ENCODE results near the gene RUNX1.

RUNX1 gene

GRCh38 chr21:34939673-34940331 is 109.3 kb downstream of the RUNX1 start:
- no peak for DNase-seq

GRCh38 chr21:34938089-34938764 is 110.9 kb downstream of the RUNX1 start:
- no peak for DNase-seq

- DNase-seq: no peak
These were observed 112.1 kb downstream of the RUNX1 start for GRCh38 chr21:34936883-34937563.

GRCh38 chr21:34936371-34936789 is 112.7 kb downstream of the RUNX1 start:
- no peak for DNase-seq

- no peak for DNase-seq
These were observed 113.2 kb downstream of the RUNX1 start for GRCh38 chr21:34935898-34936297.

- no peak for DNase-seq
These were observed 113.7 kb downstream of the RUNX1 start for GRCh38 chr21:34935452-34935851.

GRCh38 chr21:34934350-34934749 is 114.8 kb downstream of the RUNX1 start:
- DNase-seq: no peak

- no peak for DNase-seq
These were observed 115.3 kb downstream of the RUNX1 start for GRCh38 chr21:34933609-34934335.

GRCh38 chr21:34932233-34932632 is 116.9 kb downstream of the RUNX1 start:
- no peak for DNase-seq

GRCh38 chr21:34930971-34931370 is 118.1 kb downstream of the RUNX1 start:
- DNase-seq: no peak

- DNase-seq: no peak
These were observed 120.5 kb downstream of the RUNX1 start for GRCh38 chr21:34928637-34929036.

- DNase-seq: no peak
These were observed 121.1 kb downstream of the RUNX1 start for GRCh38 chr21:34927992-34928391.

- no peak for DNase-seq
These were observed 122.2 kb downstream of the RUNX1 start for GRCh38 chr21:34926803-34927467.

GRCh38 chr21:34925597-34925996 is 123.5 kb downstream of the RUNX1 start:
- no peak for DNase-seq

- DNase-seq: no peak
These were observed 124.2 kb downstream of the RUNX1 start for GRCh38 chr21:34924771-34925419.

GRCh38 chr21:34924194-34924593 is 124.9 kb downstream of the RUNX1 start:
- DNase-seq: no peak

GRCh38 chr21:34923626-34924025 is 125.5 kb downstream of the RUNX1 start:
- no peak for DNase-seq

- DNase-seq: no peak
These were observed 125.9 kb downstream of the RUNX1 start for GRCh38 chr21:34923202-34923601.

GRCh38 chr21:34922479-34922878 is 126.6 kb downstream of the RUNX1 start:
- DNase-seq: no peak

- DNase-seq: no peak
These were observed 128.0 kb downstream of the RUNX1 start for GRCh38 chr21:34921151-34921550.

GRCh38 chr21:34919406-34919805 is 129.7 kb downstream of the RUNX1 start:
- no peak for DNase-seq

- DNase-seq: no peak
These were observed 132.7 kb downstream of the RUNX1 start for GRCh38 chr21:34916446-34916845.

All from SIG-M5 (cell line).